Measurements from ENCODE around the gene PFKP. TPM values are rescaled to one million over a fixed set of nuclear protein-coding genes. Genes with fewer than 3 reads are reported as not detected.
"Not testable (repeated sequence)": the region's sequence is repeated elsewhere in the genome, so short reads cannot be mapped to it uniquely, and the experiment has no call there.

PFKP gene
- polyA plus RNA-seq, 2 of the 4 experiments (the other 2 are of a cell fraction) = 164 to 279 TPM

DNA sequence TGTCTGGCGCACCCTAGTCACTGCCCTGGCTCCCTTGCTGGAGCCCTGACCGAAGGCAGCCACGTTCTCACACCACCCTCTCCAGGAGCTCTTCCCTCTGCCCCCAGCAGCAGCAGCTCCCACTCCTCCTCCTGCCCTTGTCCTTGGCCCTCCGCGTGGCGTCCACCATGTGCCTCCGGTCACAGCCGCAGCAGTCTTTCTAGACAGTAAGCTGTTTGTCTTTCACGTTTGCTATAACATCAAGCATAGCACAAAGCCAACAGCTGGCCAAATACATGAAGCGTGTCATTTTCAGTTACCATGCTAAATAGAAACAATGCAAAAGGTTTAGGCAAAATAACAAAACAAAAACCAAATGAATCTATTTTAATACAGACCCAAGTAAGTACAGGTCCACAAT lies 101.9 kb downstream of the PFKP start:
- CTCF ChIA-PET = interaction anchor here (0.6 to 1.4 kb wide), 3 partner anchors 9 to 1644 kb away, joined by 3 to 4 read pairs (median 3); no protein-coding TSS in a partner anchor
- no peak overlapping the region for H3K4me3 ChIP-seq
- no peaks in the 10 kb centered on the region for H3K9me3 ChIP-seq
- 97% methylated on average over 10 of the region's 10 CpGs for WGBS (ENCODE audit: missing lambda C conversion rate)
- no peak overlapping the region for H3K4me2 ChIP-seq
- H3K27ac ChIP-seq = no peak overlapping the region
- peaks cover 18% of the 10 kb centered on the region; the same call in 2 of the 3 replicates for H3K4me1 ChIP-seq
- TF ChIP-seq, protein P1, sequence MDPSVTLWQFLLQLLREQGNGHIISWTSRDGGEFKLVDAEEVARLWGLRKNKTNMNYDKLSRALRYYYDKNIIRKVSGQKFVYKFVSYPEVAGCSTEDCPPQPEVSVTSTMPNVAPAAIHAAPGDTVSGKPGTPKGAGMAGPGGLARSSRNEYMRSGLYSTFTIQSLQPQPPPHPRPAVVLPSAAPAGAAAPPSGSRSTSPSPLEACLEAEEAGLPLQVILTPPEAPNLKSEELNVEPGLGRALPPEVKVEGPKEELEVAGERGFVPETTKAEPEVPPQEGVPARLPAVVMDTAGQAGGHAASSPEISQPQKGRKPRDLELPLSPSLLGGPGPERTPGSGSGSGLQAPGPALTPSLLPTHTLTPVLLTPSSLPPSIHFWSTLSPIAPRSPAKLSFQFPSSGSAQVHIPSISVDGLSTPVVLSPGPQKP (IDR thresholded peaks at IDR 0.05; ENCODE audit: low read depth, low read length) = no peak
- TF ChIP-seq SMC3 (IDR thresholded peaks at IDR 0.05) = no peak
- no peak for TF ChIP-seq RFX5 (IDR thresholded peaks at IDR 0.05)
- TF ChIP-seq CBX2 (IDR thresholded peaks at IDR 0.05; ENCODE audit: borderline replicate concordance, low read depth) = no peak
- TF ChIP-seq CHD4 (IDR thresholded peaks at IDR 0.05; ENCODE audit: borderline replicate concordance) = no peak
- no peak for TF ChIP-seq KDM1A (IDR thresholded peaks at IDR 0.05; ENCODE audit: low read depth)
- no peak for TF ChIP-seq FOSL2 (IDR thresholded peaks at IDR 0.05)
- TF ChIP-seq FOSL2 (CRISPR knock-in tag; IDR thresholded peaks at IDR 0.05) = no peak
- TF ChIP-seq, protein P2, sequence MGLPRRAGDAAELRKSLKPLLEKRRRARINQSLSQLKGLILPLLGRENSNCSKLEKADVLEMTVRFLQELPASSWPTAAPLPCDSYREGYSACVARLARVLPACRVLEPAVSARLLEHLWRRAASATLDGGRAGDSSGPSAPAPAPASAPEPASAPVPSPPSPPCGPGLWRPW (IDR thresholded peaks at IDR 0.05) = no peak
- no peak for TF ChIP-seq CEBPB (IDR thresholded peaks at IDR 0.05)
- TF ChIP-seq BHLHE40 (IDR thresholded peaks at IDR 0.05; ENCODE audit: low read depth, low read length) = no peak
- no peak for TF ChIP-seq GATA3 (IDR thresholded peaks at IDR 0.05; ENCODE audit: borderline replicate concordance)
- TF ChIP-seq CHD2 (IDR thresholded peaks at IDR 0.05; ENCODE audit: low read length, partially characterized antibody) = no peak
- TF ChIP-seq POLR2AphosphoS2 (conservative IDR thresholded peaks at IDR 0.05; ENCODE audit: low read length) = no peak
- TF ChIP-seq RAD21 (conservative IDR thresholded peaks at IDR 0.05 in 1 of 2, IDR thresholded peaks at IDR 0.05 in 1 of 2) = no peak
- no peak for DNase-seq (ENCODE audit: low read depth in 1 of 2, low spot score in 1 of 2)
- no peak for FAIRE-seq
- POLR2A ChIA-PET = no interaction called here
- ATAC-seq = no peak

GRCh38 chr10:3169673-3170072 lies 102.3 kb downstream of the PFKP start:
- 90% methylated on average over 10 of the region's 10 CpGs for WGBS (ENCODE audit: missing lambda C conversion rate)
- H3K27ac ChIP-seq = no peak overlapping the region
- DNase-seq (ENCODE audit: low read depth in 1 of 2, low spot score in 1 of 2) = no peak
- peaks cover 18% of the 10 kb centered on the region; the same call in 2 of the 3 replicates for H3K4me1 ChIP-seq
- ChIA-PET POLR2A (no interaction called here), CTCF (interaction anchor here (0.6 to 1.4 kb wide), 3 partner anchors 10 to 1643 kb away, joined by 3 to 4 read pairs (median 3); no protein-coding TSS in a partner anchor)
- no peaks in the 10 kb centered on the region for H3K9me3 ChIP-seq
- no peak overlapping the region for H3K4me2 ChIP-seq
- no peak overlapping the region for H3K4me3 ChIP-seq
- FAIRE-seq = no peak
- no peak for ATAC-seq
- TF ChIP-seq RAD21 (conservative IDR thresholded peaks at IDR 0.05 in 1 of 2, IDR thresholded peaks at IDR 0.05 in 1 of 2) (no peak), EHF (CRISPR knock-in tag; IDR thresholded peaks at IDR 0.05) (no peak), MYC (IDR thresholded peaks at IDR 0.05; ENCODE audit: borderline replicate concordance, low read length) (no peak), TP53 (CRISPR knock-in tag; IDR thresholded peaks at IDR 0.05) (no peak), HDAC2 (IDR thresholded peaks at IDR 0.05) (no peak), BHLHE40 (IDR thresholded peaks at IDR 0.05; ENCODE audit: low read depth, low read length) (no peak), PHF8 (IDR thresholded peaks at IDR 0.05; ENCODE audit: borderline replicate concordance, low read depth) (no peak), MAFK (IDR thresholded peaks at IDR 0.05; ENCODE audit: partially characterized antibody) (no peak), TFCP2L1 (CRISPR knock-in tag; IDR thresholded peaks at IDR 0.05) (no peak), EP300 (IDR thresholded peaks at IDR 0.05) (no peak), NFE2L2 (conservative IDR thresholded peaks at IDR 0.05; ENCODE audit: low read length) (no peak), ZSCAN20 (CRISPR knock-in tag; IDR thresholded peaks at IDR 0.05) (no peak), KDM5A (IDR thresholded peaks at IDR 0.05) (no peak)
- TF ChIP-seq, protein P3, sequence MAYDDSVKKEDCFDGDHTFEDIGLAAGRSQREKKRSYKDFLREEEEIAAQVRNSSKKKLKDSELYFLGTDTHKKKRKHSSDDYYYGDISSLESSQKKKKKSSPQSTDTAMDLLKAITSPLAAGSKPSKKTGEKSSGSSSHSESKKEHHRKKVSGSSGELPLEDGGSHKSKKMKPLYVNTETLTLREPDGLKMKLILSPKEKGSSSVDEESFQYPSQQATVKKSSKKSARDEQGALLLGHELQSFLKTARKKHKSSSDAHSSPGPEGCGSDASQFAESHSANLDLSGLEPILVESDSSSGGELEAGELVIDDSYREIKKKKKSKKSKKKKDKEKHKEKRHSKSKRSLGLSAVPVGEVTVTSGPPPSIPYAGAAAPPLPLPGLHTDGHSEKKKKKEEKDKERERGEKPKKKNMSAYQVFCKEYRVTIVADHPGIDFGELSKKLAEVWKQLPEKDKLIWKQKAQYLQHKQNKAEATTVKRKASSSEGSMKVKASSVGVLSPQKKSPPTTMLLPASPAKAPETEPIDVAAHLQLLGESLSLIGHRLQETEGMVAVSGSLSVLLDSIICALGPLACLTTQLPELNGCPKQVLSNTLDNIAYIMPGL (CRISPR knock-in tag; IDR thresholded peaks at IDR 0.05; ENCODE audit: borderline replicate concordance) = no peak
- TF ChIP-seq, protein P2 (IDR thresholded peaks at IDR 0.05) = no peak
- TF ChIP-seq, protein P1 (IDR thresholded peaks at IDR 0.05; ENCODE audit: low read depth, low read length) = no peak

DNA sequence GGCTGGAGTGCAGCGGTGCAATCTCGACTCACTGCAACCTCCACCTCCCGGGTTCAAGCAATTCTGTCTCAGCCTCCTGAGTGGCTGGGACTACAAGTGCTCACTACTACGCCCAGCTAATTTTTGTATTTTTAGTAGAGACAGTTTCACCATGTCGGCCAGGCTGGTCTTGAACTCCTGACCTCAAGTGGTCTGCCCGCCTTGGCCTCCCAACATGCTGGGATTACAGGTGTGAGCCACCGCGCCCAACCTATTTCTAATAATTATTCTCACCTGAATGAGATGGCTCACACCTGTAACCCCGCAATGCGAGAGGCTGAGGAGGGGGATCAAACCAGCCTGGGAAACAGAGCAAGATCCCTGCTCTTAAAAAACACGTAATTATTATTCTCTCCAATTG lies 104.1 kb downstream of the PFKP start:
- FAIRE-seq; H3K4me1 ChIP-seq; ATAC-seq; POLR2A ChIA-PET; H3K9me3 ChIP-seq; DNase-seq (ENCODE audit: low read depth in 1 of 2, low spot score in 1 of 2): not testable (repeated sequence)
- 79% methylated on average over 11 of the region's 11 CpGs for WGBS (ENCODE audit: missing lambda C conversion rate)
- Histone ChIP-seq H3K4me3 (peak overlapping the region; percentile 82), H3K4me2 (peak overlapping the region; percentile 68), H3K27ac (peak overlapping the region; percentile 78 to 93; a peak in 5 of 6 replicates)
- CTCF ChIA-PET = interaction anchor here (1.2 kb wide), 1 partner anchor 26 kb away, joined by 3 read pairs; no protein-coding TSS in a partner anchor

Data from A549 (cell line).